AG04450 (cell line): ENCODE data around the gene RPS6KA1. TPM values are rescaled to one million over a fixed set of nuclear protein-coding genes. Genes with fewer than 3 reads are reported as not detected.

Experiments used
- CTCF ChIA-PET: fragments of 300-600, 350-600 bp; formaldehyde crosslinking; extraction: SDS; loops from one replicate; lab custom pipeline; 2022; ENCODE audit warnings: antibody characterized with exemption, inconsistent platforms; lab: Charles Lee
- POLR2A ChIA-PET: fragments of 350-600 bp; formaldehyde crosslinking; extraction: SDS; loops from one replicate; lab custom pipeline; 2021; ENCODE audit warnings: antibody characterized with exemption, inconsistent platforms; lab: Yijun Ruan, JAX
- DNase-seq: peaks from one replicate; pipeline ENCODE4 v3.0.0-alpha.2; 2011; ENCODE audit warnings: low read depth, low spot score
- H3K27ac ChIP-seq: one replicate; pipeline ENCODE4 v1.5.1; 2012; ENCODE audit warnings: low read depth, low read length, control low read depth
- H3K27me3 ChIP-seq: one replicate; pipeline ENCODE4 v1.6.0; 2012; ENCODE audit warnings: low read length; ENCODE audit not compliant: control insufficient read depth, insufficient read depth
- H3K4me3 ChIP-seq: 2 replicates; pipeline ENCODE4 v1.5.1; 2011; ENCODE audit warnings: mild to moderate bottlenecking, low read depth, low read length, control low read depth
- H3K9me3 ChIP-seq: 2 replicates; pipeline ENCODE4 v1.5.1; 2012; ENCODE audit warnings: low read length; ENCODE audit not compliant: control insufficient read depth, insufficient read depth
- CTCF ChIP-seq: IDR thresholded peaks from 2 replicates; pipeline ENCODE4 v1.5.1; 2011; ENCODE audit warnings: low read depth, low read length, control low read depth, inconsistent platforms
- polyA plus RNA-seq: library from polyadenylated mRNA; depleted of rRNA; stranded (reverse); fragments of >200 nt; gene quantifications from 2 replicates; pipeline ENCODE4 v1.2.3, GENCODE V29; 2011

Gene RPS6KA1
- polyA plus RNA-seq, 1 experiment: 2.8 TPM

- Histone ChIP-seq H3K9me3 (no peaks in the 10 kb centered on the region; the same call in 1 of the 2 replicates), H3K27ac (no peak overlapping the region), H3K4me3 (no peak overlapping the region), H3K27me3 (no peaks in the 10 kb centered on the region)
- CTCF ChIA-PET: interaction anchor here (1.1 kb wide), 1 partner anchor 32 kb away, joined by 3 read pairs; no protein-coding TSS in a partner anchor
- DNase-seq: no peak
- no peak for TF ChIP-seq CTCF
- POLR2A ChIA-PET: no interaction called here
Observed at GRCh38 chr1:26570287-26570686, 40.7 kb downstream of the RPS6KA1 start.

- POLR2A ChIA-PET: no interaction called here
- CTCF ChIA-PET: no interaction called here
- Histone ChIP-seq H3K4me3 (no peak overlapping the region), H3K9me3 (no peaks in the 10 kb centered on the region; the same call in 1 of the 2 replicates), H3K27ac (no peak overlapping the region), H3K27me3 (no peaks in the 10 kb centered on the region)
- no peak for TF ChIP-seq CTCF
- DNase-seq: no peak
Observed at GRCh38 chr1:26571381-26571780, 41.8 kb downstream of the RPS6KA1 start.

GRCh38 chr1:26574018-26574417, 44.5 kb downstream of the RPS6KA1 start:
- POLR2A ChIA-PET: no interaction called here
- TF ChIP-seq CTCF: no peak
- no peak for DNase-seq

GRCh38 chr1:26574719-26575251, 45.2 kb downstream of the RPS6KA1 start:
- Histone ChIP-seq H3K27ac (no peak overlapping the region), H3K27me3 (peaks cover 4% of the 10 kb centered on the region), H3K9me3 (no peaks in the 10 kb centered on the region; the same call in 1 of the 2 replicates), H3K4me3 (no peak overlapping the region)
- POLR2A ChIA-PET: no interaction called here
- CTCF ChIA-PET: interaction anchor here (0.5 to 0.8 kb wide), 3 partner anchors 36 to 268 kb away, joined by 3 read pairs; no protein-coding TSS in a partner anchor
- TF ChIP-seq CTCF: no peak
- no peak for DNase-seq

More at GRCh38 chr1:26574018-26574417, 44.5 kb downstream of the RPS6KA1 start:
- Histone ChIP-seq H3K4me3 (no peak overlapping the region), H3K9me3 (no peaks in the 10 kb centered on the region; the same call in 1 of the 2 replicates), H3K27ac (no peak overlapping the region), H3K27me3 (peaks cover 4% of the 10 kb centered on the region)
- CTCF ChIA-PET: interaction anchor here (0.7 kb wide), 1 partner anchor 35 kb away, joined by 3 read pairs; no protein-coding TSS in a partner anchor

GRCh38 chr1:26575348-26575747, 45.8 kb downstream of the RPS6KA1 start:
- no peak overlapping the region for H3K4me3 ChIP-seq
- no peak for TF ChIP-seq CTCF
- no peak for DNase-seq
- peaks cover 4% of the 10 kb centered on the region for H3K27me3 ChIP-seq
- POLR2A ChIA-PET: no interaction called here
- H3K27ac ChIP-seq: no peak overlapping the region
- no peaks in the 10 kb centered on the region; the same call in 1 of the 2 replicates for H3K9me3 ChIP-seq
- CTCF ChIA-PET: interaction anchor here (0.5 to 0.8 kb wide), 2 partner anchors 67 to 268 kb away, joined by 3 read pairs; no protein-coding TSS in a partner anchor
